ENCODE results near the gene ANKRD26.

Gene ANKRD26

GRCh38 chr10:26977635-26978034 lies 122.7 kb downstream of the ANKRD26 start:
- no peak overlapping the region for H3K9ac ChIP-seq
- no peak for TF ChIP-seq Cebpa-rat (IDR thresholded peaks at IDR 0.05)
- no peak overlapping the region for H3K27ac ChIP-seq
- H3K4me3 ChIP-seq = no peak overlapping the region
- H3K4me1 ChIP-seq = no peaks in the 10 kb centered on the region
- no peak overlapping the region for H3K4me2 ChIP-seq
- no peaks in the 10 kb centered on the region for H3K27me3 ChIP-seq
- H3K9me3 ChIP-seq = no peaks in the 10 kb centered on the region
- H3K36me3 ChIP-seq = no peaks in the 10 kb centered on the region
- no peaks in the 10 kb centered on the region for H4K20me1 ChIP-seq

- no peaks in the 10 kb centered on the region for H4K20me1 ChIP-seq
- H3K27ac ChIP-seq = no peak overlapping the region
- no peaks in the 10 kb centered on the region for H3K4me1 ChIP-seq
- H3K4me2 ChIP-seq = no peak overlapping the region
- H3K9ac ChIP-seq = no peak overlapping the region
- H3K27me3 ChIP-seq = no peaks in the 10 kb centered on the region
- no peak overlapping the region for H3K4me3 ChIP-seq
- no peaks in the 10 kb centered on the region for H3K9me3 ChIP-seq
- no peak for TF ChIP-seq Cebpa-rat (IDR thresholded peaks at IDR 0.05)
- no peaks in the 10 kb centered on the region for H3K36me3 ChIP-seq
Measured at GRCh38 chr10:26970667-26971066, 129.6 kb downstream of the ANKRD26 start.

DNA sequence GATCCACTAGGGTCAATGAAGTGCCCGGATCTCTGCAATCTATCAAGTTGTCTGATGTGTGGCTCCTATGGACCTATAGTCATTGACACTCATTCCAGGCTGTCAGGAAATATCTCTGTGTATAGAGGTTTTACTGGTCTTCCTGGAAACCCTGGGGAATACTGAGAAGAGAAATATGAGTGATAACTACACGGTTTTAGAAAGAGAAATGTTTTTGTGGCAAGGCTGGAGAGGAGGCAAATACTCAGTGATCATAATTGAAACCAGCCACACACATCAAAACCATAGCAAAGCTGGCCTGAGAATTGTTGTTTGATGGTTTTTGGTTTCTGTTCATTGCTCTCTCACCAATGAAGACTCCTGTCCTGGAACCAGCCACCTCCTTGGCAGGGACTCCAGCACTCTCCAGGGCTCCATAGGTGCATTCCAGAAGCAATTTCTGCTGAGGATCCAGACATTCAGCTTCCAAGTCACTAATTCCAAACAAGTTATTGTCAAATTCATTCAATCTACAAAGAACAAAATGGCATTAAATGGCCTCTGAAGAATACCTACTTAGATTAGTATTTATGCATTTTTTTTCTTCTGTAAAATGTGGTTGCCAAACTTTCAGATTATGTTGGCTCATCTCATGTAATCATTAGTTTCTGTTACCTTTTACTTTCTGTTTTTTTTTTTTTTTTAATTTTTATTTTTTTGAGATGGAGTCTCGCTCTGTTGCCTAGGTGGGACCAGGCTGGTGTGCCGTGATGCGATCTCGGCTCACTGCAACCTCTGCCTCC lies 131.0 kb downstream of the ANKRD26 start:
- H3K27me3 ChIP-seq = no peaks in the 10 kb centered on the region
- H3K36me3 ChIP-seq = no peaks in the 10 kb centered on the region
- H3K27ac ChIP-seq = no peak overlapping the region
- no peaks in the 10 kb centered on the region for H3K4me1 ChIP-seq
- no peak overlapping the region for H3K4me2 ChIP-seq
- no peak overlapping the region for H3K9ac ChIP-seq
- no peaks in the 10 kb centered on the region for H4K20me1 ChIP-seq
- H3K4me3 ChIP-seq = no peak overlapping the region
- TF ChIP-seq Cebpa-rat (IDR thresholded peaks at IDR 0.05) = no peak
- H3K9me3 ChIP-seq = no peaks in the 10 kb centered on the region

DNA sequence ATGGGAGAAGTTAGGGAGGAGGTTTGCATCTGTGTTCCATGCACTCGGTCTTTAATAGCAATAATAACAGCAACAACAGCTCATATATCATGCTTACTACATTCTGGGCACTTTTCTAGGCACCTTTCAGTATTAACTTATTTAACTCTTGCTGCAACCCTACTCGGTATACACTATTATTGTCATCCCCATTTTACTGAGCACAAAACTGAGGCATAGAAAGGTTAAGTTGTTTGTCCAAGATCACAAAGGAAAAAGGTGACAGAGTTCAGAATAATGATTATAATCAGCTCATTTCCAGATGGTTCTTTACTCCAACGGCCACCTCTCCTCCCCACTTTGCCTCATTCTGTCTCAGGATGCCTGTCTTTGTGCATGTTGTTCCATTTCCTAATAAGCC lies 137.5 kb downstream of the ANKRD26 start:
- TF ChIP-seq Cebpa-rat (IDR thresholded peaks at IDR 0.05) = no peak
- H3K9me3 ChIP-seq = no peaks in the 10 kb centered on the region
- no peak overlapping the region for H3K9ac ChIP-seq
- no peak overlapping the region for H3K27ac ChIP-seq
- H3K4me3 ChIP-seq = no peak overlapping the region
- H3K36me3 ChIP-seq = no peaks in the 10 kb centered on the region
- H3K4me2 ChIP-seq = no peak overlapping the region
- H3K4me1 ChIP-seq = no peaks in the 10 kb centered on the region
- H3K27me3 ChIP-seq = no peaks in the 10 kb centered on the region
- H4K20me1 ChIP-seq = no peaks in the 10 kb centered on the region

DNA sequence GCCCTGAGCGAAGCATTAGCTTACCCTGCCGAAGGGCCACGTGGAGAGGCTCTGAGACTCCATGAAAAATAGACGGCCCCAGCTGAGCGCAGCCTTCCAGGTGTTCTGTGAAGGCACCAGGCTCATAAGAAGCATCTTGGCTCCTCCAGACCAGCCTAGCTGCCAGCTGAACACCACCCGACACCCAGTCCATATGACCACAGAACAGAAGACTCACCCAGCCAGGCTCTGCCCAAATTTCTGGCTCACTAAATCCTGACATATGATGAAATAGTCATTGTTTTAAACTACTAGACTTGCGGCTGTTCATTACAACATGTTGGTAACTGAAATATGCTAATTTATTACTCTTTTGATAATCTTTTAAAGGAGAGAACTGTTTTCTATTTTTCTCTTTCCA lies 140.0 kb downstream of the ANKRD26 start:
- Histone ChIP-seq H3K9me3 (no peaks in the 10 kb centered on the region), H3K9ac (no peak overlapping the region), H3K36me3 (no peaks in the 10 kb centered on the region), H4K20me1 (no peaks in the 10 kb centered on the region), H3K4me2 (no peak overlapping the region), H3K27me3 (no peaks in the 10 kb centered on the region), H3K27ac (no peak overlapping the region), H3K4me3 (no peak overlapping the region), H3K4me1 (no peaks in the 10 kb centered on the region)
- TF ChIP-seq Cebpa-rat (IDR thresholded peaks at IDR 0.05) = no peak

GRCh38 chr10:26959841-26960240 lies 140.5 kb downstream of the ANKRD26 start:
- Histone ChIP-seq H3K9ac (no peak overlapping the region), H3K27me3 (no peaks in the 10 kb centered on the region), H3K4me2 (no peak overlapping the region), H3K9me3 (no peaks in the 10 kb centered on the region), H3K4me3 (no peak overlapping the region), H3K4me1 (no peaks in the 10 kb centered on the region), H4K20me1 (no peaks in the 10 kb centered on the region), H3K36me3 (no peaks in the 10 kb centered on the region), H3K27ac (no peak overlapping the region)
- TF ChIP-seq Cebpa-rat (IDR thresholded peaks at IDR 0.05) = no peak

Data from BLaER1 (cell line).